GM21360 (cell line): Measurements from ENCODE around the gene IFITM10.
"Not testable (repeated sequence)": the region's sequence is repeated elsewhere in the genome, so short reads cannot be mapped to it uniquely, and the experiment has no call there.

ENCODE experiments used
- ATAC-seq: cut with Tn5 transposase; IDR thresholded peaks from one replicate; pipeline ENCODE4 v1.9.1; 2021; ENCODE audit warnings: mild to moderate bottlenecking, moderate library complexity; ENCODE audit not compliant: unreplicated experiment

IFITM10 gene

DNA sequence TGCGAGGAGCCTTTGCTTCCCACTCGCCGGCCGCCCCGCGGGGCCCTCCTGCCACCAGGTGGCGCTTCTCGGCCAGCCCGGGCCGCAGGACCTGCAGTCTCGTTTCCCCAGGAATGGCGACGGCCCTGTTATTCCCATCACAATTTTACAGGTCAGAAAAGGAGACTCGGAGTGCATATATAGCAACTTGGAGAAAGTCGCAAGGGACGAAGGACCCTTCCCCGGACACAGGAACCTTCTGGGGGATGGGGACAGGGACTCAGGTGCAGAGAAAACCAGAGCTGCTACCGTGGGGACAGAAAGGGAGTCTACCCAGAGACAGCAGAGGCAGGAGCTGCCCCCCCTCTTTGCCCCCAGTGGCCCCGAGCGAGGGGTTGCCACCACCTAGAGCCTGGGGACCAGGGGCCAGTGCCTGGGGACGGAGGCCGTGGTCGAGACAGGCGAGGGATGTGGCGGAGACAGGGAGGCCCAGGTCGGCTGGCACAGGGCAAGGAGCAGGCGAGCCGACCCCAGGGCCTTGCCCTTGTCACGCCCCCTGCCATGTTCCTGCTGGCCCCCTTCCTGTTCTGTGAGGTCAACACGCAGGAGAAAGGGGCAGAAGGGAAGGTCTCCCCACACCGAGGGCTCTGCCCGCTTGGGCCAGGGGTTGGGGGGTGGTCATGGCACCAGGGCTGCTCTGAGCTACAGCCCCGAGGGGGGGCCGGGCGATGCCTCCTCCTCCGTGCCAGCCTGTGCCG, 56.9 kb downstream of the IFITM10 start:
- ATAC-seq: no peak

DNA sequence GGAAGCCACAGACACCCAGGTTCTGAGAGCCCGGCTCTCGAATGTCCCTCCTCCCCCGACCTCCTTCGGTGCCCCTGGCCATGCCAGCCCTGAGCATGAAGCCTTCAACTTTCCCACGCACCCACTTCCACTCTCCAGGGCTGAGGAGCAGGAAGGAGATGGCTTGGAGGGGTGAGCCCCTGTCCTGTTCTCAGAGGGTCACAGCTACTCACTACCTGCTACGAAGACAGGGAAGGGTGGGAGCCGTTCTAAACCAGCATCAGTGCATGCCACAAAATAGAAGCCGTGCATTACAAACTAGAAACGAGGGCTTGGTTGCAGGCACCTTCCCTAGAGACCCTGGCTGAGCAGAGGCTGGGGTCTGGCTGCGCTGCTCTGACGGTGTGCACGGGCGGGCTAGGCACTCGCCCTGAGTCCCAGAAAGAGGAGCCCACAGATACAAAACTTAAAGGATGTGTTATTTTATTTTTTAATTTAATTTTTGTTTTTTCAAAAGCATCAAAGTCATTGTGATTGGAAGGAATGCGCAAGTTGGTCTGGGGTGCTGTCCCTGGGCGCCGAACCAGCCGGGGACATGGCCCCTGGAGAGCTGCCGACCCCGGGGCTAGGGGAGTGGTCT, 57.6 kb downstream of the IFITM10 start:
- ATAC-seq: no peak

GRCh38 chr11:1691878-1692707, 58.3 kb downstream of the IFITM10 start:
- no peak for ATAC-seq

- no peak for ATAC-seq
These were observed 59.1 kb downstream of the IFITM10 start for GRCh38 chr11:1691026-1691877.

DNA sequence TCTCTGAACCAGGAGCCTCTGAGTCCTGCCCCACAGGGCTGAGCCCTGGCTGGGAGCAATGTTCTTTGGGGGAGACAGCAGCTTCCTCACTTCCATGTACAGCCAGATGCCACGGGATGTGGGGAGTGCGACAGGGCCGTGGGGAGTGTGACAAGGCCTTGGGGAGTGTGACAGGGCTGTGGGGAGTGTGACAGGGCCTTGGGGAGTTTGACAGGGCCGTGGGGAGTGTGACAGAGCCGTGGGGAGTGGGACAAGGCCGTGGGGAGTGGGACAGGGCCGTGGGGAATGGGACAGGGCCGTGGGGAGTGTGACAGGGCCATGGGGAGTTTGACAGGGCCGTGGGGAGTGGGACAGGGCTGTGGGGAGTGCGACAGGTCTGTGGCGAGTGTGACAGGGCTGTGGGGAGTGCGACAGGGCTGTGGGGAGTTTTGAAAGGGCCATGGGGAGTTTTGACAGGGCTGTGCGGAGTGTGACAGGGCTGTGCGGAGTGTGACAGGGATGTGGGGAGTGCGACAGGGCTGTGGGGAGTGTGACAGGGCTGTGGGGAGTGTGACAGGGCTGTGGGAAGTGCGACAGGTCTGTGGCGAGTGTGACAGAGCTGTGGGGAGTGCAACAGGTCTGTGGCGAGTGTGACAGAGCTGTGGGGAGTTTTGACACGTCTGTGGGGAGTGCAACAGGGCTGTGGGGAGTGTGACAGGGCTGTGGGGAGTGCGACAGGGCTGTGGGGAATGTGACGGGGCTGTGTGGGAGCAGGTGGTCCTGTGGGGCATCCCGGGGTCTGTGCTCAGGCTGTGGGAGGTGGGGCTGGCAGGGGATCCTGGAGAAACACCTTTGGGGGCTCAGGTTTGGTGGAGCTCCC, 60.0 kb downstream of the IFITM10 start:
- no peak for ATAC-seq

- not testable (repeated sequence) for ATAC-seq
These were observed 60.9 kb downstream of the IFITM10 start for GRCh38 chr11:1689250-1690166.

DNA sequence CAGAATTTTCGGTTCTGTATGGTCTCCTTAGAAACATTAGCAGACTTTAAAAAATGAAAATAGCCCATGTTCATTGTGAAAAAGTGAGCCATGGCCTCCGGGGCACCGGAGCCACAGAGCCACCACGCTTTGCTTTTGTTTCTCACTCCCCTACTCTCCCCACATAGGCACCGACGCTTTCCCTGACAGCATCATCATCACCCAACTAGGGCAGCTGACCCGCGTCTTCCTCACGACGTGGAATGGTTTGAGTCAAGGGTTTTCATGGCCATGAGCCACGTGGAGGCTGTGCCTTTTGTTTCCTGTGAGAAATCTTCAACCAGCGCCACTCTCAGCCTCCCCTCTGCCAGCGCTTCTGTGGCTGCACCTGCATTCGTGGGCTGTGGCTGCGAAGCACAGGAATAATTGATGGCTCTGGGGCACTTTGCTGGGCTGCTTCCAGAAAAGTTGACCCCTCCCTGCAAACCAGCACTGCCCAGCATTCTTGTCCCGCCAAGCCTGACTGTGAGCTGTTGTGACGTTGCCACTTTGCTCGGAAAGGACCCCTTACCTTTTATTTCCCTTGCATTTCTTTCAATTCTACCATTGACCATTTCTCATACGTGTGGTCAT, 62.0 kb downstream of the IFITM10 start:
- ATAC-seq: not testable (repeated sequence)

GRCh38 chr11:1686220-1686619, 64.2 kb downstream of the IFITM10 start:
- ATAC-seq: not testable (repeated sequence)

GRCh38 chr11:1684886-1685874, 65.2 kb downstream of the IFITM10 start:
- ATAC-seq: not testable (repeated sequence)

DNA sequence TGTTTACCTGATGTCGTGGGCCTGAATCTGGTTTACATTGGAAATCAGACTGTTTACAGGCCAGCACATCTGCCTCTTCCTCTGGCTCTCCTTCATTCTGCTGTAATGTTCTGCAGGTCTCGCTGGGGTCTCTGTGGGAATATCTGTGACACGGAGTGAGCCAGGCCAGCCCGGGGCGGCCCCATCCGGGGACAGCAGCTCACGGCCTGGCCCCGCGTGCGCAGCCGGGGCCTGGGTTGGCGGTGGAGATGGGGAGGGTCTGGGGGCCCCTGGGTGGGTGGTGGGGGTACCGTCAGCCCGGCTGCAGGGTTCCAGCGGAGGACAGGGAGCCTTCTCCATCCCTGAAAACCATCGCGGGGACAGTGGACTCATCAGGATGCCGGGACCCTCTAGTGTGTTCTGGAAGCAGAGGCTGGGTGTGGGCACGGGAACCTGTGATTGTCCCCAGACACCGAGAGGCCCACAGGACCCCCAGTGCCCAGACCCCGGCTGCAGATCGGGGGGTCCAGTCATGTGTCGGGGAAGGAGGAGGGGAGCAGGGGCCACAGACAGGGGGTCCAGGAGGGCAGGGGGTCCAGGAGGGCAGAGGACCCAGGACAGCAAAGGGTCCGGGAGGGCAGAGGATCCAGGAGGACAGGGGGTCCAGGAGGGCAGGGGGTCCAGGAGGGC, 66.4 kb downstream of the IFITM10 start:
- ATAC-seq: not testable (repeated sequence)

GRCh38 chr11:1683216-1683615, 67.2 kb downstream of the IFITM10 start:
- ATAC-seq: not testable (repeated sequence)
